Kidney epithelial cell (primary cell): ENCODE measurements around the gene ZNF670. TPM values are rescaled to one million over a fixed set of nuclear protein-coding genes. Genes with fewer than 3 reads are reported as not detected.
A peak's percentile ranks its signal among the peaks of the same experiment; 100 is the strongest.
"Not testable (repeated sequence)": the region's sequence is repeated elsewhere in the genome, so short reads cannot be mapped to it uniquely, and the experiment has no call there.

Experiments used
- DNase-seq: peaks from one replicate; pipeline ENCODE4 v3.0.0-alpha.2; 2010; ENCODE audit warnings: low read depth
- H3K27me3 ChIP-seq: 2 replicates; pipeline ENCODE4 v1.6.0; 2011; ENCODE audit warnings: low read length; ENCODE audit not compliant: control insufficient read depth, insufficient read depth
- H3K36me3 ChIP-seq: 2 replicates; pipeline ENCODE4 v1.5.1; 2011; ENCODE audit warnings: low read length; ENCODE audit not compliant: control insufficient read depth, insufficient read depth
- H3K4me3 ChIP-seq: 2 replicates; pipeline ENCODE4 v1.5.1; 2011; ENCODE audit warnings: low read depth, mild to moderate bottlenecking, control low read depth, low read length
- CTCF ChIP-seq: IDR thresholded peaks from 2 replicates; pipeline ENCODE4 v1.5.1; 2011; ENCODE audit warnings: mild to moderate bottlenecking, moderate library complexity, low read length, control low read depth, inconsistent platforms; ENCODE audit not compliant: insufficient read depth, poor library complexity, severe bottlenecking
- total RNA-seq: library from RNA; depleted of rRNA; stranded (reverse); fragments of >200 nt; gene quantifications from 2 replicates; pipeline ENCODE4 v1.2.3, GENCODE V29; 2015

Gene ZNF670
- 5.6 and 5.8 TPM in 2 replicates for total RNA-seq

- peak; percentile 51 for TF ChIP-seq CTCF
- peak within 1 kb of the TSS; percentile 94 for H3K4me3 ChIP-seq
- H3K36me3 ChIP-seq, result no peaks in the 10 kb centered on the region
- DNase-seq, result peak; percentile 87
- H3K27me3 ChIP-seq, result no peaks in the 10 kb centered on the region
Measured at GRCh38 chr1:247078258-247079140, at the start of gene ZNF670. Gene ZNF670, minus strand, starts transcription at chr1:247078811. Its CDS starts 215 bp downstream, at chr1:247078596.

- not testable (repeated sequence) for DNase-seq, H3K27me3 ChIP-seq, H3K36me3 ChIP-seq
- peak overlapping the region; percentile 27 for H3K4me3 ChIP-seq
Measured at GRCh38 chr1:247127519-247128282, 49.1 kb upstream of the ZNF670 start.

DNA sequence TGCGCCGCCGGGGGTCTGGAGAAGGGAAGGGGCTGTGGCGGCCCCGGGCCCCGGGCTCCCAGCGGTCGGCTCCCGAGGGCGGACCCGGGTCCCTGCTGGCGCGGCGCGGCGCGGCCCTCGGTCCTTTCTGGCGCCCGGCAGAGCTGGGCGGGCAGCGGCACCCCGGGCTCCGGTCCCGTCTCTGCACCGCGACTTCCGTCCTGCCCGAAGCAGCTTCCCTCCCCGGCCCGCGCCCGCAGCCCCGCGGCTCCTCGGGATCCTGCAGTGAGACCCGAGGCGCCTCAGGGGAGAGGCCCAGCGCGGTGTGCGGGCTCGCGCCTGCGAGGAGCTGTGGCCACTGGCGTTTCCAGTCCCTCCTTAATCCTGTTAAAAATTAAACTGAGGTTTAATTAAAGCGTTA lies 48.0 kb upstream of the ZNF670 start:
- not testable (repeated sequence) for DNase-seq, H3K27me3 ChIP-seq, H3K4me3 ChIP-seq, H3K36me3 ChIP-seq

GRCh38 chr1:247126166-247126565 lies 47.6 kb upstream of the ZNF670 start:
- not testable (repeated sequence) for H3K36me3 ChIP-seq, H3K27me3 ChIP-seq, H3K4me3 ChIP-seq, DNase-seq

GRCh38 chr1:247121382-247121781 lies 42.8 kb upstream of the ZNF670 start:
- TF ChIP-seq CTCF, result no peak
- Histone ChIP-seq H3K36me3 (no peaks in the 10 kb centered on the region), H3K27me3 (no peaks in the 10 kb centered on the region), H3K4me3 (no peak overlapping the region)
- no peak for DNase-seq

GRCh38 chr1:247120408-247120668 lies 41.7 kb upstream of the ZNF670 start:
- not testable (repeated sequence) for H3K4me3 ChIP-seq, H3K27me3 ChIP-seq, H3K36me3 ChIP-seq, DNase-seq

DNA sequence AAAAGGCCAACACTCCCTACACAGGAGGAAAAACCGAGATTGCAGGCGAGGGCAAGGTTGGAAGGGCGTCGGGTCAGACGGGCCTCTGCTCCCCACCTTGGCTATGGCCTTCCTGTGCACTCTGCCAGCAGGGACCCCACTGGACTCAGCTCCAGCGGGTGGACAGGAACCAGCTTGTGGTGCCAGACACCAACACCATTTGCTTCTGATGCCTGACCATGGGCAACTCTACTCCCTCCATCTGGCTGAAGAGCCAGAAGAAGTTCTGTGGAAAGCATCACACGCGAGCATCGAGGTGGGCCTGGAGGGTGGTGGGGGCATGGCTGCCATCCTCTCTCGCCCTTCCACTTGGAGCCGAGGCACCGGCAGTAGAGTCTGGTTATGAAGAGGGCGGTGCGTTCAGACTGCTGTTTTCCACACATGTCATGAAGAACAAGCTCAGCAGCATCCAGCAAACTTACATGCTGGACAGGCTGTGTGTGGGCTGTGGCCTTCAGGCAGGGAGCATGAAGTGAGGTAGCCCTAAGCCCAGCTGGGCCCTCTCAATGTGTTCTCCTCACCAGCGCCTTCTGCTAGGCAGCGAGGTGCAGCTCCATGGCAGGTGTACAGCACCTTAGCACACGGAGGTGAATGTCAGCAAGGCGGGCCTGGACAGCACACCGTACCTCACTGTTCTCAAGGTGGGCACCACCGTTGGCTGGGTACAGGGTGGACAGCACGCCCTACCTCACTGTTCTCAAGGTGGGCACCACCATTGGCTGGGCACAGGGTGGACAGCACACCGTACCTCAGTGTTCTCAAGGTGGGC lies 41.2 kb upstream of the ZNF670 start:
- no peak for DNase-seq
- no peaks in the 10 kb centered on the region for H3K27me3 ChIP-seq
- H3K36me3 ChIP-seq, result no peaks in the 10 kb centered on the region
- no peak overlapping the region for H3K4me3 ChIP-seq
- no peak for TF ChIP-seq CTCF
